VCaP (cell line): Measurements from ENCODE around the gene OPA3.

ENCODE experiments used
- H3K27ac ChIP-seq: fragments of 450-650 bp; 2 replicates; pipeline ENCODE4 v1.5.1; 2017
- CTCF ChIP-seq: fragments of 450-650 bp; conservative IDR thresholded peaks from 2 replicates; pipeline ENCODE4 v1.5.1; 2017; ENCODE audit warnings: mild to moderate bottlenecking, moderate library complexity

Gene OPA3

GRCh38 chr19:45492137-45492626 lies 92.4 kb downstream of the OPA3 start:
- no peak overlapping the region for H3K27ac ChIP-seq
- TF ChIP-seq CTCF = no peak

- TF ChIP-seq CTCF = no peak
Observed at GRCh38 chr19:45489216-45489855, 95.3 kb downstream of the OPA3 start.

GRCh38 chr19:45488708-45489107 lies 95.9 kb downstream of the OPA3 start:
- no peak for TF ChIP-seq CTCF
- no peak overlapping the region for H3K27ac ChIP-seq

More at GRCh38 chr19:45489216-45489855, 95.3 kb downstream of the OPA3 start:
- no peak overlapping the region for H3K27ac ChIP-seq

- peak overlapping the region; percentile 81 for H3K27ac ChIP-seq
- TF ChIP-seq CTCF = peak; percentile 93
Observed at GRCh38 chr19:45485305-45486077, 99.1 kb downstream of the OPA3 start.

GRCh38 chr19:45484273-45484945 lies 100.2 kb downstream of the OPA3 start:
- no peak for TF ChIP-seq CTCF

GRCh38 chr19:45483033-45483432 lies 101.6 kb downstream of the OPA3 start:
- no peak for TF ChIP-seq CTCF
- no peak overlapping the region for H3K27ac ChIP-seq

More at GRCh38 chr19:45484273-45484945, 100.2 kb downstream of the OPA3 start:
- H3K27ac ChIP-seq = peak overlapping the region; percentile 81
